Hepatocyte (in vitro differentiated cells): ENCODE data around the gene PLXND1. TPM values are rescaled to one million over a fixed set of nuclear protein-coding genes. Genes with fewer than 3 reads are reported as not detected.
A peak's percentile ranks its signal among the peaks of the same experiment; 100 is the strongest.

ENCODE experiments used
- DNase-seq: peaks from one replicate; pipeline ENCODE4 v3.0.0-alpha.2; 2016; ENCODE audit warnings: low spot score
- H2AFZ ChIP-seq: fragments of 200-600 bp; sonication (generic); 2 replicates; pipeline ENCODE4 v1.6.0; 2016; ENCODE audit warnings: antibody characterized with exemption, mild to moderate bottlenecking
- H3K27ac ChIP-seq: fragments of 200-600 bp; sonication (generic); 2 replicates; pipeline ENCODE4 v1.5.1; 2016; ENCODE audit warnings: mild to moderate bottlenecking
- H3K27me3 ChIP-seq: fragments of 200-600 bp; sonication (generic); 2 replicates; pipeline ENCODE4 v1.6.1; 2016
- H3K36me3 ChIP-seq: fragments of 200-600 bp; sonication (generic); replicated peaks from 2 replicates; pipeline ENCODE4 v1.5.1; 2016; ENCODE audit warnings: low read depth; ENCODE audit not compliant: insufficient read depth
- H3K4me1 ChIP-seq: fragments of 200-600 bp; sonication (generic); 2 replicates; pipeline ENCODE4 v1.5.1; 2016; ENCODE audit warnings: mild to moderate bottlenecking, moderate library complexity; ENCODE audit not compliant: insufficient read depth
- H3K4me2 ChIP-seq: fragments of 200-600 bp; sonication (generic); 2 replicates; pipeline ENCODE4 v1.6.0; 2016
- H3K4me3 ChIP-seq: fragments of 200-600 bp; sonication (generic); 2 replicates; pipeline ENCODE4 v1.5.1; 2016; ENCODE audit warnings: mild to moderate bottlenecking
- H3K79me2 ChIP-seq: fragments of 200-600 bp; sonication (generic); 2 replicates; pipeline ENCODE4 v1.6.0; 2017; ENCODE audit warnings: mild to moderate bottlenecking
- H3K9me2 ChIP-seq: fragments of 200-600 bp; sonication (generic); replicated peaks from 2 replicates; pipeline ENCODE4 v1.6.0; 2017; ENCODE audit warnings: mild to moderate bottlenecking; ENCODE audit not compliant: insufficient read depth
- H3K9me3 ChIP-seq: fragments of 200-600 bp; sonication (generic); 2 replicates; pipeline ENCODE4 v1.5.1; 2016; ENCODE audit warnings: low read depth, mild to moderate bottlenecking
- H4K20me1 ChIP-seq: fragments of 200-600 bp; sonication (generic); 2 replicates; pipeline ENCODE4 v1.6.0; 2016; ENCODE audit warnings: mild to moderate bottlenecking; ENCODE audit not compliant: insufficient read depth, poor library complexity, severe bottlenecking
- CTCF ChIP-seq: fragments of 200-600 bp; sonication (generic); IDR thresholded peaks from 2 replicates; pipeline ENCODE4 v1.5.1; 2016; ENCODE audit warnings: antibody characterized with exemption, mild to moderate bottlenecking; ENCODE audit not compliant: poor library complexity
- EZH2 ChIP-seq: fragments of 200-600 bp; sonication (generic); IDR thresholded peaks from 2 replicates; pipeline ENCODE4 v1.6.1; 2016; ENCODE audit warnings: antibody characterized with exemption, mild to moderate bottlenecking, borderline replicate concordance
- EZH2phosphoT487 ChIP-seq: fragments of 200-600 bp; sonication (generic); IDR thresholded peaks from one replicate; pipeline ENCODE4 v1.6.1; 2018; ENCODE audit warnings: antibody characterized with exemption, mild to moderate bottlenecking, low read depth, moderate library complexity; ENCODE audit not compliant: unreplicated experiment, severe bottlenecking
- WGBS: methylation state at CpG from one replicate; pipeline ENCODE4 v1.1.6; 2016; ENCODE audit warnings: low lambda C conversion rate; ENCODE audit errors: missing lambda C conversion rate; 5-methylcytosine and 5-hydroxymethylcytosine counted together
- polyA plus RNA-seq: library from polyadenylated mRNA; unstranded; fragments of >200 nt; fragmentation: Nextera tagmentation; extraction: Ambion mirVana; gene quantifications from 2 replicates; pipeline ENCODE4 v1.2.1, GENCODE V29; 2016
- total RNA-seq: library from RNA; depleted of rRNA; stranded (reverse); fragments of >200 nt; gene quantifications from 2 replicates; pipeline ENCODE4 v1.2.3, GENCODE V29; 2014

Gene PLXND1
- total and polyA plus RNA-seq, 2 experiments from 2014 or later, result 36.3 to 45.3 TPM

GRCh38 chr3:129653019-129653418, 46.5 kb upstream of the PLXND1 start:
- no peak overlapping the region for H3K27ac ChIP-seq
- H3K9me3 ChIP-seq, result no peaks in the 10 kb centered on the region
- no peak overlapping the region for H2AFZ ChIP-seq
- 86% methylated on average over 1 of the region's 1 CpG for WGBS
- no peaks in the 10 kb centered on the region for H3K36me3 ChIP-seq
- no peak overlapping the region for H3K4me3 ChIP-seq
- no peak overlapping the region for H3K4me2 ChIP-seq
- no peaks in the 10 kb centered on the region for H4K20me1 ChIP-seq
- TF ChIP-seq EZH2 (no peak), EZH2phosphoT487 (no peak), CTCF (no peak)
- peaks cover 16% of the 10 kb centered on the region for H3K79me2 ChIP-seq
- DNase-seq, result no peak
- no peaks in the 10 kb centered on the region for H3K27me3 ChIP-seq
- H3K9me2 ChIP-seq, result no peaks in the 10 kb centered on the region
- H3K4me1 ChIP-seq, result peaks cover 19% of the 10 kb centered on the region

- Histone ChIP-seq H3K4me2 (no peak overlapping the region), H2AFZ (no peak overlapping the region), H3K27ac (no peak overlapping the region), H3K27me3 (no peaks in the 10 kb centered on the region), H3K9me3 (no peaks in the 10 kb centered on the region), H3K79me2 (peaks cover 13% of the 10 kb centered on the region), H3K4me1 (peaks cover 6% of the 10 kb centered on the region), H3K9me2 (no peaks in the 10 kb centered on the region), H3K36me3 (no peaks in the 10 kb centered on the region), H3K4me3 (no peak overlapping the region), H4K20me1 (no peaks in the 10 kb centered on the region)
- WGBS, result 81% methylated on average over 8 of the region's 8 CpGs
- TF ChIP-seq EZH2phosphoT487 (no peak), CTCF (no peak), EZH2 (no peak)
- DNase-seq, result no peak
Observed at GRCh38 chr3:129651435-129652202, 45.1 kb upstream of the PLXND1 start.

- 25% methylated on average over 7 of the region's 7 CpGs for WGBS
- H3K36me3 ChIP-seq, result no peaks in the 10 kb centered on the region
- peak; percentile 80 for TF ChIP-seq CTCF
- TF ChIP-seq EZH2, result no peak
- TF ChIP-seq EZH2phosphoT487, result no peak
- peak; percentile 77 for DNase-seq
- no peaks in the 10 kb centered on the region for H4K20me1 ChIP-seq
- H3K4me2 ChIP-seq, result no peak overlapping the region
- H3K9me2 ChIP-seq, result no peaks in the 10 kb centered on the region
- no peaks in the 10 kb centered on the region for H3K9me3 ChIP-seq
- no peak overlapping the region for H3K27ac ChIP-seq
- no peak overlapping the region for H3K4me3 ChIP-seq
- peaks cover 7% of the 10 kb centered on the region for H3K79me2 ChIP-seq
- H3K27me3 ChIP-seq, result no peaks in the 10 kb centered on the region
- H2AFZ ChIP-seq, result no peak overlapping the region
- peaks cover 6% of the 10 kb centered on the region for H3K4me1 ChIP-seq
Observed at GRCh38 chr3:129650256-129650872, 43.9 kb upstream of the PLXND1 start.
